ENCODE measurements around the gene HMGXB4.

The HMGXB4 gene

GRCh38 chr22:35310556-35311550 lies 53.6 kb downstream of the HMGXB4 start:
- DNase-seq (ENCODE audit: low spot score): no peak

GRCh38 chr22:35311551-35311999 lies 54.3 kb downstream of the HMGXB4 start:
- DNase-seq (ENCODE audit: low spot score): no peak

GRCh38 chr22:35312198-35313059 lies 55.1 kb downstream of the HMGXB4 start:
- no peak for DNase-seq (ENCODE audit: low spot score)

- DNase-seq (ENCODE audit: low spot score): no peak
Observed at GRCh38 chr22:35313311-35314121, 56.2 kb downstream of the HMGXB4 start.

- DNase-seq (ENCODE audit: low spot score): no peak
Observed at GRCh38 chr22:35314161-35314942, 57.1 kb downstream of the HMGXB4 start.

GRCh38 chr22:35315141-35315854 lies 58.0 kb downstream of the HMGXB4 start:
- DNase-seq (ENCODE audit: low spot score): peak; percentile 14

GRCh38 chr22:35315855-35316745 lies 58.8 kb downstream of the HMGXB4 start:
- peak; percentile 53 for DNase-seq (ENCODE audit: low spot score)

- DNase-seq (ENCODE audit: low spot score): no peak
Observed at GRCh38 chr22:35316751-35317150, 59.5 kb downstream of the HMGXB4 start.

- no peak for DNase-seq (ENCODE audit: low spot score)
Observed at GRCh38 chr22:35317680-35318290, 60.5 kb downstream of the HMGXB4 start.

- no peak for DNase-seq (ENCODE audit: low spot score)
Observed at GRCh38 chr22:35318346-35319215, 61.3 kb downstream of the HMGXB4 start.

- no peak for DNase-seq (ENCODE audit: low spot score)
Observed at GRCh38 chr22:35319244-35319985, 62.1 kb downstream of the HMGXB4 start.

GRCh38 chr22:35322126-35322525 lies 64.8 kb downstream of the HMGXB4 start:
- DNase-seq (ENCODE audit: low spot score): no peak

- no peak for DNase-seq (ENCODE audit: low spot score)
Observed at GRCh38 chr22:35322893-35323292, 65.6 kb downstream of the HMGXB4 start.

- DNase-seq (ENCODE audit: low spot score): no peak
Observed at GRCh38 chr22:35323305-35323704, 66.0 kb downstream of the HMGXB4 start.

- no peak for DNase-seq (ENCODE audit: low spot score)
Observed at GRCh38 chr22:35324067-35324466, 66.8 kb downstream of the HMGXB4 start.

- DNase-seq (ENCODE audit: low spot score): no peak
Observed at GRCh38 chr22:35324762-35325161, 67.5 kb downstream of the HMGXB4 start.

GRCh38 chr22:35325209-35325608 lies 67.9 kb downstream of the HMGXB4 start:
- DNase-seq (ENCODE audit: low spot score): no peak
